Bronchial epithelial cell (primary cell): ENCODE data around the gene GPHB5. TPM values are rescaled to one million over a fixed set of nuclear protein-coding genes. Genes with fewer than 3 reads are reported as not detected.
A peak's percentile ranks its signal among the peaks of the same experiment; 100 is the strongest.

ENCODE experiments used
- DNase-seq: peaks from one replicate; pipeline ENCODE4 v3.0.0-alpha.2; 2010; ENCODE audit warnings: low read depth
- FAIRE-seq: peaks from 2 replicates; lab custom pipeline; 2011; peaks lifted over from hg19 to GRCh38; lab: Jason Lieb, UNC
- H3K27me3 ChIP-seq: 2 replicates; pipeline ENCODE4 v1.5.1; 2011; ENCODE audit warnings: low read length; ENCODE audit not compliant: control insufficient read depth, insufficient read depth
- H3K36me3 ChIP-seq: 2 replicates; pipeline ENCODE4 v1.5.1; 2011; ENCODE audit warnings: low read length; ENCODE audit not compliant: control insufficient read depth, insufficient read depth
- H3K4me3 ChIP-seq: 2 replicates; pipeline ENCODE4 v1.5.1; 2011; ENCODE audit warnings: mild to moderate bottlenecking, low read depth, low read length, control low read depth
- CTCF ChIP-seq: IDR thresholded peaks from 2 replicates; pipeline ENCODE4 v1.5.1; 2011; ENCODE audit warnings: mild to moderate bottlenecking, moderate library complexity, low read length, control low read depth, inconsistent platforms; ENCODE audit not compliant: insufficient read depth, severe bottlenecking
- total RNA-seq: library from RNA; depleted of rRNA; stranded (reverse); fragments of >200 nt; gene quantifications from 2 replicates; pipeline ENCODE4 v1.2.1, GENCODE V29; 2014

GPHB5 gene
- total RNA-seq: not detected in 2 replicates

- TF ChIP-seq CTCF: no peak
- DNase-seq: no peak
- Histone ChIP-seq H3K27me3 (no peaks in the 10 kb centered on the region), H3K36me3 (no peaks in the 10 kb centered on the region), H3K4me3 (no peak within 1 kb of the TSS)
- FAIRE-seq: no peak
Observed at GRCh38 chr14:63318835-63319234, at the start of gene GPHB5. Gene GPHB5 (minus strand): TSS chr14:63318935. CDS start chr14:63317849, 1,086 bp downstream.

GRCh38 chr14:63367742-63368364 is 49.1 kb upstream of the GPHB5 start:
- no peak for TF ChIP-seq CTCF
- DNase-seq (no peak), FAIRE-seq (no peak)
- Histone ChIP-seq H3K27me3 (no peaks in the 10 kb centered on the region), H3K4me3 (no peak overlapping the region), H3K36me3 (no peaks in the 10 kb centered on the region)

- Histone ChIP-seq H3K36me3 (no peaks in the 10 kb centered on the region), H3K27me3 (no peaks in the 10 kb centered on the region), H3K4me3 (no peak overlapping the region)
- FAIRE-seq (no peak), DNase-seq (no peak)
- TF ChIP-seq CTCF: no peak
Observed at GRCh38 chr14:63362389-63362819, 43.7 kb upstream of the GPHB5 start.

- Histone ChIP-seq H3K36me3 (no peaks in the 10 kb centered on the region), H3K4me3 (no peak overlapping the region), H3K27me3 (no peaks in the 10 kb centered on the region)
- no peak for DNase-seq
- TF ChIP-seq CTCF: no peak
- FAIRE-seq: no peak
Observed at GRCh38 chr14:63361790-63362189, 43.1 kb upstream of the GPHB5 start.

GRCh38 chr14:63357841-63358240 is 39.1 kb upstream of the GPHB5 start:
- no peak for FAIRE-seq
- Histone ChIP-seq H3K4me3 (no peak overlapping the region), H3K27me3 (no peaks in the 10 kb centered on the region), H3K36me3 (no peaks in the 10 kb centered on the region)
- no peak for TF ChIP-seq CTCF
- DNase-seq: no peak

- H3K4me3 ChIP-seq: no peak overlapping the region
- TF ChIP-seq CTCF: no peak
- H3K36me3 ChIP-seq: no peaks in the 10 kb centered on the region
- H3K27me3 ChIP-seq: peaks cover 2% of the 10 kb centered on the region
- FAIRE-seq: no peak
- DNase-seq: peak; percentile 5
Observed at GRCh38 chr14:63345826-63346225, 27.1 kb upstream of the GPHB5 start.
